Keratinocyte (primary cell): ENCODE data around the gene SBSN. TPM values are rescaled to one million over a fixed set of nuclear protein-coding genes. Genes with fewer than 3 reads are reported as not detected.

Experiments
- DNase-seq: peaks from one replicate; pipeline ENCODE4 v3.0.0-alpha.2; 2011; ENCODE audit warnings: low read depth, missing footprints, low spot score
- FAIRE-seq: peaks from 2 replicates; lab custom pipeline; 2011; peaks lifted over from hg19 to GRCh38; lab: Jason Lieb, UNC
- H2AFZ ChIP-seq: 2 replicates; pipeline ENCODE4 v1.6.0; 2012; ENCODE audit warnings: low read length, control low read depth, inconsistent platforms; ENCODE audit not compliant: control insufficient read depth
- H3K27ac ChIP-seq: 2 replicates; pipeline ENCODE4 v1.5.1; 2011; ENCODE audit warnings: low read length; ENCODE audit not compliant: control insufficient read depth, insufficient read depth
- H3K27me3 ChIP-seq: 3 replicates; pipeline ENCODE4 v1.6.0; 2011; ENCODE audit warnings: low read length; ENCODE audit not compliant: control insufficient read depth, insufficient read depth; ENCODE audit errors: extremely low read depth
- H3K36me3 ChIP-seq, 2 experiments: 2 replicates in 1 of 2; 3 replicates in 1 of 2; pipeline ENCODE4 v1.5.1; 2011; ENCODE audit warnings: low read length in 2 of 2, mild to moderate bottlenecking in 1 of 2; ENCODE audit not compliant: control insufficient read depth in 2 of 2, insufficient read depth in 2 of 2; ENCODE audit errors: extremely low read depth in 1 of 2
- H3K4me1 ChIP-seq: 3 replicates; pipeline ENCODE4 v1.5.1; 2011; ENCODE audit warnings: low read length; ENCODE audit not compliant: control insufficient read depth, insufficient read depth; ENCODE audit errors: extremely low read depth
- H3K4me2 ChIP-seq: 3 replicates; pipeline ENCODE4 v1.6.0; 2011; ENCODE audit warnings: low read depth, low read length; ENCODE audit not compliant: control insufficient read depth, insufficient read depth; ENCODE audit errors: extremely low read depth
- H3K4me3 ChIP-seq, 3 experiments: fragments of 200-600 bp in 1 of 3; sonication (generic) in 1 of 3; 2 replicates in 2 of 3; 3 replicates in 1 of 3; pipeline ENCODE4 v1.5.1; 2011 to 2016; ENCODE audit warnings: low read length in 3 of 3, mild to moderate bottlenecking in 3 of 3, control low read depth in 2 of 3, inconsistent platforms in 1 of 3, low read depth in 1 of 3, mixed read lengths in 1 of 3, mixed run types in 1 of 3, moderate library complexity in 1 of 3; ENCODE audit not compliant: control insufficient read depth in 2 of 3, insufficient read depth in 2 of 3; ENCODE audit errors: extremely low read depth in 1 of 3
- H3K79me2 ChIP-seq: 2 replicates; pipeline ENCODE4 v1.6.0; 2012; ENCODE audit warnings: low read length; ENCODE audit not compliant: control insufficient read depth, insufficient read depth
- H3K9ac ChIP-seq: 3 replicates; pipeline ENCODE4 v1.6.0; 2011; ENCODE audit warnings: low read length; ENCODE audit not compliant: control insufficient read depth, insufficient read depth; ENCODE audit errors: extremely low read depth
- H3K9me1 ChIP-seq: 3 replicates; pipeline ENCODE4 v1.6.0; 2011; ENCODE audit warnings: low read length; ENCODE audit not compliant: control insufficient read depth, insufficient read depth; ENCODE audit errors: extremely low read depth
- H3K9me3 ChIP-seq: 2 replicates; pipeline ENCODE4 v1.5.1; 2012; ENCODE audit warnings: low read depth, low read length; ENCODE audit not compliant: control insufficient read depth
- H4K20me1 ChIP-seq: 3 replicates; pipeline ENCODE4 v1.6.0; 2011; ENCODE audit warnings: low read length; ENCODE audit not compliant: control insufficient read depth, insufficient read depth; ENCODE audit errors: extremely low read depth
- EZH2 ChIP-seq: IDR thresholded peaks from one replicate; pipeline ENCODE4 v1.6.1; 2012; ENCODE audit warnings: inconsistent platforms, mild to moderate bottlenecking, low read length, moderate library complexity
- dilution Hi-C: fragments of 300-500 bp; cut with MboI; formaldehyde crosslinking; loops from one replicate; pipeline ENCODE4 v1.7.0; 2020; ENCODE audit warnings: low sequenced_read_pairs; ENCODE audit not compliant: extremely low pct_ligation_motif_present
- polyA plus RNA-seq, 5 experiments: library from polyadenylated mRNA; depleted of rRNA in 3 of 5; stranded (reverse) in 3 of 5; stranded (forward) in 1 of 5; unstranded in 1 of 5; fragments of >200 nt; gene quantifications; 1 replicate in 1 of 5; 2 replicates in 3 of 5; 3 replicates in 1 of 5; pipeline versions ENCODE4 v1.2.1 to v1.2.3, GENCODE V29; 2011 to 2012; ENCODE audit warnings: missing spikeins in 2 of 5, low read depth in 1 of 5, low replicate concordance in 1 of 5
- TF ChIP-seq, protein P1 (sequence below), 3 experiments: IDR thresholded peaks in 1 of 3; conservative IDR thresholded peaks in 1 of 3; optimal IDR thresholded peaks in 1 of 3; 2 replicates in 2 of 3; 3 replicates in 1 of 3; pipeline versions ENCODE3 to v1.5.1; 2011; ENCODE audit warnings: low read length in 3 of 3, mild to moderate bottlenecking in 3 of 3, moderate library complexity in 2 of 3, control low read depth in 1 of 3, inconsistent platforms in 1 of 3; ENCODE audit not compliant: insufficient read depth in 2 of 3; ENCODE audit errors: extremely low read depth in 1 of 3

SBSN gene
- polyA plus RNA-seq, 1 donor (not counting 4 experiments of a cell fraction or from before 2014, with no cell fraction given), result 49.0 TPM

DNA sequence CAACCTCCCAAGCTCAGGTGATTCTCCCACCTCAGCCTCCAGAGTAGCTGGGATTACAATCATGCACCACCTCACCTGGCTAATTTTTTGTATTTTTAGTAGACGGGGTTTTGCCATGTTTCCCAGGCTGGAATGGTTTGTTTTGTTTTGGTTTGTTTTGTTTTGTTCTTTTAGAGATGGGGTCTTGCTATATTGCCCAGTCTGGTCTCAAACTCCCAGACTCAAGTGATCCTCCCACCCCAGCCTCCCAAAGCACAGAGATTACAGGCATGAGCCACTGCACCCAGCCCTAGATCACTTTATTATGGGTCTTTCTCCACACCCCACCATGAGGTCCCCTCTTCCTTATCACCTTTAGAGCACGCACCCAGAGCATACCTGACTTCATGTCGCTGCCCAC lies 29.9 kb downstream of the SBSN start:
- Histone ChIP-seq H3K36me3 (peaks cover 19 to 37% of the 10 kb centered on the region in 2 experiments), H3K27me3 (no peaks in the 10 kb centered on the region), H3K9me3 (no peaks in the 10 kb centered on the region), H3K79me2 (no peaks in the 10 kb centered on the region), H3K9me1 (no peaks in the 10 kb centered on the region), H3K9ac (no peak overlapping the region), H3K4me3 (no peak overlapping the region), H3K4me2 (no peak overlapping the region), H3K27ac (no peak overlapping the region), H3K4me1 (peaks cover 28% of the 10 kb centered on the region), H4K20me1 (peaks cover 6% of the 10 kb centered on the region), H2AFZ (no peak overlapping the region)
- FAIRE-seq (no peak), DNase-seq (no peak)
- TF ChIP-seq EZH2, result no peak
- dilution Hi-C loops, result no loop called here

DNA sequence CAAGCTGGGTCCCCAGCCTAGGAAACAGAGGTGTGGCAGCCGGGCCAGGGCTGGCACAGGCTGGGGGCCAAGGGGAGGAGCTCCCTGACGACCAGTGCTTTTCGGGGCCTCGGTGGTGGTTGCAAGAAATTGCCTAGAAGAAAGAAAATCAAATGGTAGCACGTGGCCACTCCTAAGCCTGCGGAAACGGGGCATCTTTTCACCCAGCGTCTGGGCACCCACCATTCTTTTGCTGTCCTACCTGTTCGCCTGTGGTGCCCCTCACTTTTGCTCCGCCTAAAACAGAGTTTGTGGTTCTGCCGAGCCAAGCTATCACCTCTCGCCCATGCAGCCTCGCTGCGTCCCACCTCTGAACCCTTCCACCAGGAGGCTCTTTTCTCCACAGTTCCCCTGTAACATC lies 30.7 kb downstream of the SBSN start:
- no peak for DNase-seq
- no peak overlapping the region for H3K27ac ChIP-seq
- no peak overlapping the region for H3K9ac ChIP-seq
- peaks cover 2% of the 10 kb centered on the region for H3K27me3 ChIP-seq
- H3K9me1 ChIP-seq, result no peaks in the 10 kb centered on the region
- H3K79me2 ChIP-seq, result no peaks in the 10 kb centered on the region
- FAIRE-seq, result no peak
- no peak for TF ChIP-seq EZH2
- TF ChIP-seq, protein P1, sequence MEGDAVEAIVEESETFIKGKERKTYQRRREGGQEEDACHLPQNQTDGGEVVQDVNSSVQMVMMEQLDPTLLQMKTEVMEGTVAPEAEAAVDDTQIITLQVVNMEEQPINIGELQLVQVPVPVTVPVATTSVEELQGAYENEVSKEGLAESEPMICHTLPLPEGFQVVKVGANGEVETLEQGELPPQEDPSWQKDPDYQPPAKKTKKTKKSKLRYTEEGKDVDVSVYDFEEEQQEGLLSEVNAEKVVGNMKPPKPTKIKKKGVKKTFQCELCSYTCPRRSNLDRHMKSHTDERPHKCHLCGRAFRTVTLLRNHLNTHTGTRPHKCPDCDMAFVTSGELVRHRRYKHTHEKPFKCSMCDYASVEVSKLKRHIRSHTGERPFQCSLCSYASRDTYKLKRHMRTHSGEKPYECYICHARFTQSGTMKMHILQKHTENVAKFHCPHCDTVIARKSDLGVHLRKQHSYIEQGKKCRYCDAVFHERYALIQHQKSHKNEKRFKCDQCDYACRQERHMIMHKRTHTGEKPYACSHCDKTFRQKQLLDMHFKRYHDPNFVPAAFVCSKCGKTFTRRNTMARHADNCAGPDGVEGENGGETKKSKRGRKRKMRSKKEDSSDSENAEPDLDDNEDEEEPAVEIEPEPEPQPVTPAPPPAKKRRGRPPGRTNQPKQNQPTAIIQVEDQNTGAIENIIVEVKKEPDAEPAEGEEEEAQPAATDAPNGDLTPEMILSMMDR (optimal IDR thresholded peaks at IDR 0.05 in 1 of 3, IDR thresholded peaks at IDR 0.05 in 1 of 3, conservative IDR thresholded peaks at IDR 0.05 in 1 of 3; ENCODE audit: extremely low read depth in 1 of 3, insufficient read depth in 2 of 3, low read length in 3 of 3), result no peak
- H3K4me2 ChIP-seq, result no peak overlapping the region
- no peak overlapping the region for H2AFZ ChIP-seq
- peaks cover 6% of the 10 kb centered on the region for H4K20me1 ChIP-seq
- no peak overlapping the region for H3K4me3 ChIP-seq
- no peaks in the 10 kb centered on the region for H3K9me3 ChIP-seq
- H3K36me3 ChIP-seq, result peaks cover 19 to 33% of the 10 kb centered on the region in 2 experiments
- dilution Hi-C loops, result no loop called here
- H3K4me1 ChIP-seq, result peaks cover 27% of the 10 kb centered on the region
